Esophagus squamous epithelium (tissue), 5 donors: ENCODE results near the gene GMNC. TPM values are rescaled to one million over a fixed set of nuclear protein-coding genes. Genes with fewer than 3 reads are reported as not detected.

Source experiments
- DNase-seq: peaks from one replicate; lab custom pipeline; 2025; lab: John Stamatoyannopoulos, UW
- H3K27ac ChIP-seq, 4 donors: fragments of 200-600 bp; sonication (generic); one replicate each; pipeline ENCODE4 v1.5.1; 2016 to 2019; ENCODE audit warnings: mild to moderate bottlenecking in 1 of 4
- H3K27me3 ChIP-seq, 4 donors: fragments of 200-600 bp; sonication (generic); 1 replicate in 3 of 4; 2 replicates in 1 of 4; pipeline versions ENCODE4 v1.5.1 to v1.6.0; 2017 to 2021; ENCODE audit warnings: antibody characterized with exemption in 1 of 4
- H3K36me3 ChIP-seq, 3 donors: fragments of 200-600 bp; sonication (generic); one replicate each; pipeline ENCODE4 v1.5.1; 2016 to 2019
- H3K4me1 ChIP-seq, 3 donors: fragments of 200-600 bp; sonication (generic); one replicate each; pipeline ENCODE4 v1.5.1; 2017 to 2019
- H3K4me3 ChIP-seq, 4 donors: fragments of 200-600 bp; sonication (generic); 1 replicate in 3 of 4; 2 replicates in 1 of 4; pipeline ENCODE4 v1.5.1; 2016 to 2019; ENCODE audit warnings: mild to moderate bottlenecking in 2 of 4, moderate library complexity in 1 of 4
- H3K9me3 ChIP-seq, 3 donors: fragments of 200-600 bp; sonication (generic); one replicate each; pipeline ENCODE4 v1.5.1; 2016 to 2019
- CTCF ChIP-seq, 6 experiments: fragments of 450-650 bp in 4 of 6; fragments of 200-600 bp in 2 of 6; sonication (generic) in 2 of 6; IDR thresholded peaks; one replicate each; pipeline ENCODE4 v1.5.1; 2016 to 2019; ENCODE audit warnings: antibody characterized with exemption in 6 of 6, mild to moderate bottlenecking in 4 of 6, moderate library complexity in 4 of 6
- POLR2A ChIP-seq, 4 donors: fragments of 450-650 bp; IDR thresholded peaks; one replicate each; pipeline ENCODE4 v1.6.1; 2017; ENCODE audit warnings: antibody characterized with exemption in 4 of 4, mild to moderate bottlenecking in 4 of 4, moderate library complexity in 3 of 4
- WGBS, 2 donors: methylation state at CpG; one replicate each; pipeline ENCODE4 v1.1.5; 2018; 5-methylcytosine and 5-hydroxymethylcytosine counted together
- intact Hi-C: fragments of 100-400 bp; cut with DNase I; formaldehyde crosslinking; loops from one replicate; pipeline ENCODE4 v1.15.0; 2022
- total RNA-seq, 4 donors: library from RNA; depleted of rRNA; stranded (reverse); fragments of >200 nt; gene quantifications; one replicate each; pipeline ENCODE4 v1.1.0, GENCODE V29; 2016
- donor health status: DM: yes; HTN: yes; CAD: no.

The GMNC gene
- total RNA-seq, 4 donors from 2014 or later, result not detected

GRCh38 chr3:190848870-190849269 lies 13.6 kb downstream of the GMNC start:
- no peak overlapping the region for H3K4me3 ChIP-seq
- no peak for DNase-seq
- H3K27ac ChIP-seq, result no peak overlapping the region
- H3K27me3 ChIP-seq, result peaks cover 0 to 4% (median 0%) of the 10 kb centered on the region in 4 donors
- TF ChIP-seq POLR2A (IDR thresholded peaks at IDR 0.05) (no peak), CTCF (IDR thresholded peaks at IDR 0.05) (no peak)
- no peaks in the 10 kb centered on the region for H3K9me3 ChIP-seq
- H3K4me1 ChIP-seq, result no peaks in the 10 kb centered on the region
- WGBS, 2 donors, result 64 to 66% methylated on average over 3 of the region's 3 CpGs
- intact Hi-C loops, result no loop called here
- no peaks in the 10 kb centered on the region for H3K36me3 ChIP-seq

- intact Hi-C loops, result no loop called here
- H3K27me3 ChIP-seq, result peaks cover 0 to 4% (median 0%) of the 10 kb centered on the region in 4 donors
- no peak for TF ChIP-seq CTCF (IDR thresholded peaks at IDR 0.05)
- no peak for TF ChIP-seq POLR2A (IDR thresholded peaks at IDR 0.05)
- no peaks in the 10 kb centered on the region for H3K4me1 ChIP-seq
- no peak overlapping the region for H3K27ac ChIP-seq
- H3K9me3 ChIP-seq, result no peaks in the 10 kb centered on the region
- DNase-seq, result no peak
- H3K36me3 ChIP-seq, result no peaks in the 10 kb centered on the region
- no peak overlapping the region for H3K4me3 ChIP-seq
These were observed 15.1 kb downstream of the GMNC start for GRCh38 chr3:190847436-190847835.

GRCh38 chr3:190840146-190840545 lies 22.3 kb downstream of the GMNC start:
- Histone ChIP-seq H3K27me3 (no peaks in the 10 kb centered on the region), H3K36me3 (no peaks in the 10 kb centered on the region), H3K27ac (no peak overlapping the region), H3K4me1 (no peaks in the 10 kb centered on the region), H3K9me3 (no peaks in the 10 kb centered on the region), H3K4me3 (no peak overlapping the region)
- intact Hi-C loops, result no loop called here
- TF ChIP-seq POLR2A (IDR thresholded peaks at IDR 0.05), result no peak
- no peak for TF ChIP-seq CTCF (IDR thresholded peaks at IDR 0.05)
- no peak for DNase-seq
- WGBS, 2 donors, result 49 to 69% methylated on average over 4 of the region's 4 CpGs

- TF ChIP-seq POLR2A (IDR thresholded peaks at IDR 0.05) (no peak), CTCF (IDR thresholded peaks at IDR 0.05) (no peak)
- intact Hi-C loops, result no loop called here
- Histone ChIP-seq H3K36me3 (no peaks in the 10 kb centered on the region), H3K4me1 (no peaks in the 10 kb centered on the region), H3K4me3 (no peak overlapping the region), H3K27me3 (no peaks in the 10 kb centered on the region), H3K27ac (no peak overlapping the region), H3K9me3 (no peaks in the 10 kb centered on the region)
- WGBS, 2 donors, result 75 to 79% methylated on average over 8 of the region's 8 CpGs
- DNase-seq, result no peak
These were observed 31.3 kb downstream of the GMNC start for GRCh38 chr3:190831225-190831624.

GRCh38 chr3:190830031-190830430 lies 32.5 kb downstream of the GMNC start:
- H3K27me3 ChIP-seq, result no peaks in the 10 kb centered on the region
- 87 to 93% methylated on average over 5 of the region's 5 CpGs for WGBS, 2 donors
- H3K4me1 ChIP-seq, result no peaks in the 10 kb centered on the region
- no peaks in the 10 kb centered on the region for H3K36me3 ChIP-seq
- no peak for DNase-seq
- TF ChIP-seq POLR2A (IDR thresholded peaks at IDR 0.05) (no peak), CTCF (IDR thresholded peaks at IDR 0.05) (no peak)
- H3K27ac ChIP-seq, result no peak overlapping the region
- intact Hi-C loops, result no loop called here
- H3K4me3 ChIP-seq, result no peak overlapping the region
- no peaks in the 10 kb centered on the region for H3K9me3 ChIP-seq
